Hematopoietic multipotent progenitor cell treated with erythropoietin and hydrocortisone succinate and interleukin-3 and kit ligand, for 8 days (in vitro differentiated cells): ENCODE measurements around the gene GTF2H2C.
"Not testable (repeated sequence)": the region's sequence is repeated elsewhere in the genome, so short reads cannot be mapped to it uniquely, and the experiment has no call there.

ENCODE experiments used
- DNase-seq: peaks from one replicate; pipeline ENCODE4 v3.0.0-alpha.2; 2015

The GTF2H2C gene

GRCh38 chr5:69568072-69568471 is 8.1 kb downstream of the GTF2H2C start:
- DNase-seq = not testable (repeated sequence)

- not testable (repeated sequence) for DNase-seq
Measured at GRCh38 chr5:69583356-69583755, 23.4 kb downstream of the GTF2H2C start.

- not testable (repeated sequence) for DNase-seq
Measured at GRCh38 chr5:69596114-69596840, 36.3 kb downstream of the GTF2H2C start.

- not testable (repeated sequence) for DNase-seq
Measured at GRCh38 chr5:69601947-69602346, 42.0 kb downstream of the GTF2H2C start.

GRCh38 chr5:69606839-69607238 is 46.8 kb downstream of the GTF2H2C start:
- DNase-seq = not testable (repeated sequence)

- not testable (repeated sequence) for DNase-seq
Measured at GRCh38 chr5:69607750-69608149, 47.8 kb downstream of the GTF2H2C start.

GRCh38 chr5:69608861-69609496 is 49.0 kb downstream of the GTF2H2C start:
- DNase-seq = not testable (repeated sequence)

- not testable (repeated sequence) for DNase-seq
Measured at GRCh38 chr5:69614843-69615242, 54.9 kb downstream of the GTF2H2C start.

- not testable (repeated sequence) for DNase-seq
Measured at GRCh38 chr5:69631879-69632278, 71.9 kb downstream of the GTF2H2C start.
